ENCODE data around the gene RCAN1.
"Not testable (repeated sequence)": the region's sequence is repeated elsewhere in the genome, so short reads cannot be mapped to it uniquely, and the experiment has no call there.

The RCAN1 gene

DNA sequence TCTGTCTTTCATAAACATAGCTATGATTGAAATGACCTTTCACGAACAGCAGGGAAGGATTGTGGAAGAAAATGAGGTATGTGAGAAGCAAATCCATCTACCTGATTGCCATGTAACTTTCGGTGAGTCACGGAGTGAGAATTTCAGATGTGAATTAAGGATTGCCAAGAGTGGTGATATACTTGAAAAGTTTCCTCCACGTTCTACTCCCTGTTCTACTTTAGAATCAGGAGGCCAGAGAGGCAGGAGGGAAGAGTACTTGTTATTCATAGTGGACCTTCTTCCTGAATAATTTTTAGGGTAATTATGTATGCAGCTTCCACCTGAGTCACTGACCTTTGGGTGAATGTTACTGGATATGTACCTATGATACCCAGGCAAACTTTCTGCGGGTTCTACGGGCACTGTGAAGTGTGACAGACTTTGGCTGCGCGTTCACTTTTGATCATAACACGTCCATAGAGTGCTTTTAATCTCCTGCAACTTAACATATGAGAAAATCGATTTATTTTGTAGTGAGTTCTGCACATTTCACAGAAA is 100.3 kb downstream of the RCAN1 start:
- DNase-seq = no peak

DNA sequence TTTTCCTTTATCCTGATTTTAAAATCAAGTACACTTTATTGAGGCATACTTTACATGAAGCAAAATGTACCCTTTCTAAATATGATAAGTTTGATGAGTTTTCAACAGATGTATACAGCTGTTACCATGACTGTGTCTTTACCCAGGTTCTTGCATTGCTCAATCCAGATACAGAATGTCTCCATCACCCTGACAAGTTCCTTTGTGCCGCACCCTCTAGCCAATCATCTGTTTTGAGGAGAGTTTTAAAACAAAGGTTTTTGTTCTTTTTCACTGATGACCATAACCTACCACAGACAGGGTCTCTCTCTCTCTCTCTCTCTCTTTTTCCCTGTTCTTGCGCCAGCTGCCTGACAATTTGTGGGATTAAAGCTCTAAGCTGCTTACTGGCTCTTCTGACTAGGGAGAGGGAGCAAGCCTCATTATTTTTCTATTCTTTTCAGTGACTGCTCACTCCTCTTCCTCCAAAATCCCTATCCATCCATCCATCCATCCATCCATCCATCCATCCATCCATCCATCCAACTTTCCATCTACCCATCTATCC is 101.7 kb downstream of the RCAN1 start:
- DNase-seq = peak in 3 of 4 experiments; percentile 47 to 68 (median 57)

DNA sequence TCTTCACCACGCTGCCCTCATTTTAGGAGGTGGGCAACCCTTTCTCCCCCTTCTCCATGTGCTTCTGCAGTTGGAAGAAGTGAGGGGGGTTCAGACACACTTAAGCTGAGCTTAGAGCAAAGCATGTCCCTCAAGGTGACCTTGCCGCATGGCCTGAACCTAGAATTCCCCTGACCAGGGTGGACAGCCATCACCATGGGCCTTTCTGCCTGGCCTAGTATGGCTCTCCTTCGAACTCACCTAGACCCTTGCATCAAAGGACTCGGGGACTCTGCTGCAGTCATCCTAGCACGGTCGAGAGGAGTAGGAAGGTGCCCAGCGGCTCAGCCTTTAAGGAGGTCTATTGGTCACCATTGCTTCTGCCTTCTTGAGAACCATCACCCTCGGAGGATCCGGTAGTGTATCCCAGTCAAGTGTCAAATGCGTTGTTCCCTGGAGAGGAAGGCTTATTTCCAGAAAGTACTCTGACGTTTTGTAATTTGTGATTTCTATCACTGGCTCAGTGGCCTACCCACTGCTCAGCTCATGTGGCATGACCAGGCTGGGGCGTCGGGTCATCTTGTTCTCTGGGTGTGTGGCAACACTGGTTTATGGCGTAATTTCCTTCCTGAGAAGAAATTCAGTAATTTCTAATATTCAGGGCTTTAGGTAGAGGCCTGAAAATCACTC is 103.0 kb downstream of the RCAN1 start, which contains the start of gene KCNE1:
TSS of gene KCNE1 (minus strand) at position 424 of the 669 bp plus-strand sequence. CDS start 62,576 bp downstream, outside the sequence.
- peak; percentile 90 to 96 (median 94) for DNase-seq

DNA sequence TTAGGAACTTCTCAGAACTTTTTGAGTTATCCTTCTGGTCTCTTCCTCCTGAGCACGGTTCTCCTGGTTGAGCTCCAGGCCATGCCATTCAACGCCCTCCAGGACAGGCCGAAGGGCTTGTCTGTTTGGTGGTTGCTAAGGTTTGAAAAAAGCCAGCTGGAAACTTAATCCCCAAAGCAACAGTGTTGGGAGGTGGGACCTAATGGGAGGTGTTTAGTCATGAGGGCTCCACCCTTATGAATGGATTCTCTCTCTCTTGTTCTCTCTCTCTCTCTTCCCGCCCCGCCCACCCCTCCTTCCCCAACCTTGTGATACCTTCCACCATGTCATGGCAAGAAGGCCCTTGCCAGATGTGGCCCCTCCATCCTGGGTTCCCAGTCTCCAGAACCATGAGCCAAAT is 103.7 kb downstream of the RCAN1 start:
- DNase-seq = peak in 3 of 4 experiments; percentile 33 to 42 (median 37)

DNA sequence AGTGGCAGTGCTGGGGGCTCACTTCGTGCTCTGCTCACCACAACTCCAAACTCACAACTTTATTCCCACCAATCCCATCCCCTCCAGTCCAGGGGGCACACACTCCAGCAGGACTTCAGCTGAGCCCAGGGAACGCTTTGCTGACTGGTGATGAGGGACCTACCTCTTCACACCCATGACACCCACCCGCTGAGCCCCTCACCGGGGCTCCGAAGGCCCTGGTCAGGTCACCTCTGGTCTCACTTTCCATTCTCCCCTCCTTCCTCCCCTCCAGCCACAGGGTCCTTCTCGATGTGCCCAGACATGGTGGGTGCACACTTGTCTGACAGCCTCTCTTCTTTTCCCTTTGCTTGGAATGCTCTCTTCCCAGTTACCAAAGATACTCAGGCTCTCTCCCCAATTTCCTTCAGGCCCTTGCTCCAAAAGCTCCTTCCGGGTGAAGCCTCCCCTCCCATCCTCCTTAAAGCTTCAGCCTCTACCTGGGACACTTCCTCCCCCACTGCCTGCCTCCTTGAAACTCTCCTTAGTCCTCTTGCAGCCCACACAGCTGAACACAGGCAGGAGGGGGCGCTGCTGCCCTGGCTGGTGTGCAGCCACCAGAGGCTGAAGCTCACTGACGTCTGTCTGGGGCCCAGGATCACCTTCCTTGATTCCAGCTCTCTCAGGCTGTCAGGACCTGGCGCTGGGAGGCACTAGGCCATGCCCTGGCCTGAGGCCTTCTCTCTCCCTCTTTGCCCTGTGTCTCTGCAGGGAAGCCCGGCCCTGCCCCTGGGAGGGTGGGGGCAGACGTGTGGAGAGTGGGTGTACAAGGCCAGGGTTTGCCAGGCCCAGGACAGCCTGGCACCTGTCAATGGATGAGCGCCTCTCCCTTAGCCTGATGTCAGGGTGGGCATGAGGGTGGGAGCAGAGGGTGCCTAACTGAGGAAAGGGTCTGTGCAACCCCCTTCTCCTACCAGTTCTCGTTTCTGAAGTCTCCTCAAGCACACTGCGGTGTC is 104.5 kb downstream of the RCAN1 start:
- DNase-seq = peak; percentile 85 to 91 (median 88)

DNA sequence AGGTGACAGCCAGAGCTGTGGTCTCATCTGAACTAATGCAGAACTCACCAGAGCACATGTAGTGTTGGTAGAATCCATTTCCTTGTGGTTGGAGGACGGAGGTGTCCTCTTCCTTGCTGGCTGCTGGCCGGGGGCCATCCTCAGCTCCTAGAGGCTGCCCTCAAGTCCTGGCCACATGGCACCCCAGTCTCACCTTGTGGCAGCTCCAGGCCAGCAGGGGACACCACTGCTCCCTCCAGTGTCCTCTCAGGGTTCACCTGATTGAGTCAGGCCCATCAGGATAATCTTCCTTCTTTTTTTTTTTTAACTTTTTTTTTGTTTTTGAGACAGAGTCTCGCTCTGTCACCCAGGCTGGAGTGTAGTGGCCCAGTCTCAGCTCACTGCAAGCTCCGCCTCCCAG is 105.8 kb downstream of the RCAN1 start:
- DNase-seq = peak in 1 of 4 experiments; percentile 30

DNA sequence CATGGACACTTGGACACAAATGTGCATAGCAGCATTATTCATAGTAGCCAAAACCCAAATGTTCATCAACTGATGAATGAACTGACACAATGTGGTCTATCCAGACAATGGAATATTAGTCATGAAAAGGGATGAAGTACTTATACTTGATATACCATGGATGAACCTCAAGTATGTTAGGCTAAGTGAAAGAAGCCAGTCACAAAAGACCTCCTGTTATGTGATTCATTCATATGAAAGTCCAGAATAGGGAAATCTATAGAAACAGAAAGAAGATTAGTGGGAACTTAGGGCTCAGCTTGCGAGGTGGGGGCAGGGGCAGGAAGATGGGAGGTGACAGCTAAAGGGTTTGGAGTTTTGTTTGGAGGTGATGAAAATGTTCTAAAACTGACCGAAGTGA is 110.3 kb downstream of the RCAN1 start:
- no peak for DNase-seq

DNA sequence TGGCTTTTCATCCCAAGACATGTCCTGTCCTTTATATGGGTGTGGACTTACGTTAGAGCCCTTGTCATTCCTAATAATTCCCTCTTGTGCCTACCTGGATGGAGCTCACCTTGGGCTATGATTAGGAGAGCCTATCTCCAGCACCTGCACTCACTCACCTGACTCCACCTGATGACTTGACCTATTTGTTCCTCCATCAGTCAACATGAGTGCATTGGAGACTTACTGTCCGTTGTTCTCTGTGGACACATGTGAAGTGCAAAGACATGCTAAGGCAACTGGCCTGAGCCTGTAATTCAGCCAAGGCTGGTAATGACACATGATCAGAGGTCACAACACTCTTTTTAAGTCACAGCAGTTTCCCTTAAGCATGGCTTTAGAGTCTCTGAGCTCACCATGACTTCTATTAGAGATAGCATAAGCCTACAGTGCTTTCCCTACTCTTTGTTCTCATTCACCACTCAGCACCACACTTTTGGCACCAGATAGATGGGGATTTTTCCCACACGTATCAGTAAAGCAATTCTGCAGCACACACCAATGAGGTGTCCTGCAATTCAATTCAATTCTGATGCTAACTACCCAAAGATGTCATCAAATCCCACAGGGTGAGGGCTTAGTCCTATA is 112.3 kb downstream of the RCAN1 start:
- DNase-seq = no peak

DNA sequence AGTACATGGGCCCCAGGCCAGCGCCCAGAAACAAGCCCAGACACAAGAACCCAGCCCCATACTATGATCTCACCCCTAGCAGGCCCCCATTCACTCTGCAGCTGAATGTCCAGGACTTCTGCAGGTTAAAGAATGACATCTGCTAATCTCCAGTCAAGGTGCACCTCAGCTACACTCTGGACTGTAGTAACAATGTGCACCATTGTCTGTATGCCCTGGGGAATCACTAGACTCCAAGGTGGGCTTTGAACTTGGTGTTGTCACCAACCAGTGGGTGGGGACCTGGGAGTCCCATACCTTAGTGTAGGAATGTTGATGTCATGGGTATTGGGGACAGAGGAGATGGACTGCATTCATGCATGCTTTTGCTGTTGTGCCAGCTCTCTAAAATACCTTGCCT is 113.2 kb downstream of the RCAN1 start:
- DNase-seq = no peak

DNA sequence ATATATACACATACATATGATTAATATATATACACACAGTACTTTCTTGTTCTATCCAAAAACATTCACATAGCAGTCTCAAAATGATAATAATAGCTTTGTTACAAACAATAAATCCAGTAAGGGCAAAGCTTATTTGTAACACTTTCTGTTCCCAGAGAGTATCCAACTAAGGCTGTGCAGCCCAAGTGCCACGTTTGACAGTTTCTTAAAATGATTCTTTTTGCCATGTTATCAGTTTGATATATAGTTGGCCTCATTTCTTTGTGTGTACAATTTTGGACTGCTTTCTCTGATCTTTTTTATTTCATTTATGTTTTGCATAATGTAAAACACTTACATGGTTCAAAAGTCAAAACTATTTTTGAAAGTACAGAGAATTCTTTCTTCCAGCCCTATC is 114.7 kb downstream of the RCAN1 start:
- DNase-seq = no peak

DNA sequence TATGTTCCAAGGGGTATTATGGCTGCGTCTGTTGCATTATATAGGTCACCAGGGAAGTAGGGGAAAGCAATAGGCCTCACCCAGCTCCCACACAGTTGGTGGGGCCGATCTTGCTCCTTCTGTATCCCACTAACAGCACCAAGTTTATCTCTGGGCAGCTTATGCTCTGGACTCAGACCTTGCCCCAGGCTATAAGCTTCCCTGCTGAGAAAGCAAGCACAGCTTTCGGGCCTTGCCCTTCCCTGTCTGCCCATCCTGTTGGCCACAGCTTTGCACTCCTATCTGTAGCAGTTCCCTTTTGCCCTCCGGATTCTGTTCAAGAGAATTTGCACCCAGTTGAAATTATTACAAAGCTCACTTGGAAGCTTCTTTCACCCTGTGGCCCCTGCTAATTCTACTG is 115.8 kb downstream of the RCAN1 start:
- no peak for DNase-seq

DNA sequence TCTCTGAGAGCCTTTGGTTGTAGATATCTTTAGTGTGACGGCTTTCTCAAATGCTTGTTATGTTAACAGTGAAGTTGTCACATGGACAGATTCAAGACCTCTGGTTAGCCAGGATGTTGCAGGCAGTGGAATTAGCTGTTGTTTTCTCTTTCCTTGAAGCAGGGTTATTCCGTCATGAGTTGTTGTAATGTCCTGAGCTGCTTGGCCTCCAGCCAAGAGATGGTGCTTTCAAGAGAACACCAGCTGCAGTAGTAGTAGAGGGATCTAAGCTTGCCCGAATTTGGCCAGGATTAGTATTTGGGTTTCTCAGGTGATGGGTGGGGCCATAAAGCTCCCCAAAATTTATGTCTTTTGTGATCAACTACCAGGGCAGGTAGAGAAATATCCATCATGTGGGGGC is 116.3 kb downstream of the RCAN1 start:
- DNase-seq = no peak

DNA sequence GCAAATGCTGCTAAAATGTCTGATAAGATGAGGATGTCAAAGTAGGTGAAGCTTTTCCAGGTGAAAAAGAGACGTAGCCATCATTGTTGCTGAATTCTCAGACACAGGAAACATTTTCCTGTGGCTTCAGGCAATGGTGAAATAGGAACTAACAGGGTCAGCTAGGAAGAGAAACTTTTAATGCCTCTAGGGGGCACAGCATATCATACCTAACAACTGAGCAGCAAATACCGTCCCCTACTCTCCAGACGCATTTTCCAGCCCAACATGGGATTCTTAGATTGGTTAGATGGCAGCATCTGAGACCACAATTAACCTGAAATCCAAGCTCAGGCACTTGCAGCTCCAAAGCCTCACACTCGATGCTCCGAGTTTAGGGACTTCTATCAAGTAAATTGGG is 131.1 kb downstream of the RCAN1 start:
- not testable (repeated sequence) for DNase-seq

DNA sequence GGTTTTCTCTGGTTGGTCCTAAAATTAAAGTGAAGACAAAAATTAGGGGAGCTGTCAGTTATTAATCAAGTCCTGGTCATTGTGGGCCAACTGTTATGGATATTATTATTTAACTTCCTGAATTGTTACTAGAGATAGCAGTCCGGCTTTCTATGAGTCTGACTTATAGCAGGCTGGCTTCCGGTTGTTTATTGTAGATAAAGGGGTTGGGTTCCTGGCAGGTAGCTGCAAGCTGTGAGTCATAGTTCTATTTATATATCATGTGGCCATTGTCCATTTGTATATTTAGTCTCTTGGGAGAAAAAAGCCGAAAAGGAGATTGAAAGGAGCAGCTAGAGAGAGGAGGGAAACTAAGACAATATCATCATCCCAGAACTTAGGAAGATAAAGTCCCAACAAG is 131.5 kb downstream of the RCAN1 start:
- not testable (repeated sequence) for DNase-seq

DNA sequence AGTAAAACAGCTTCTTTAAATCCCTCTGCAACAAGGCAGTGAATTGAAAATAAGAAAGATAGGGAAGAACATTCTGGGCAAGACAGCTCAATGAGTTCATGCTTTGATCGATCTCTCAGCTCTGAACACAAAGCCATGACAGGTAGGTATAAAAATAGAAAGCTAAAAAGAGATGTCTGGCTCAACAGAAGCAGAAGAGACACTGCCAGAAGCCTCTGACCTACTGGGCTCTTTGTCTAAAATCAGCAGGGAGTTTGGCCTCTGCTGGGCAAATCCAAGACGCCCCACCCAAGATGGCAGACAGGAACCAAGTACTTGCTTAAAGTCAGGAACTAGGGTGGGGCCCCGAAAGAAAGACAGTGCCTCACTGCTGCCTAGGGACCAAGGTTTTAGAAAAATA is 147.6 kb downstream of the RCAN1 start:
- not testable (repeated sequence) for DNase-seq
